HG03103 (cell line): ENCODE results near the gene CFAP69.
"Not testable (repeated sequence)": the region's sequence is repeated elsewhere in the genome, so short reads cannot be mapped to it uniquely, and the experiment has no call there.

Source experiments
- ATAC-seq: cut with Tn5 transposase; IDR thresholded peaks from one replicate; pipeline ENCODE4 v1.9.1; 2021; ENCODE audit warnings: low read depth; ENCODE audit not compliant: unreplicated experiment

Gene CFAP69

GRCh38 chr7:90334926-90335325, 90.0 kb downstream of the CFAP69 start:
- ATAC-seq = not testable (repeated sequence)

GRCh38 chr7:90337106-90337505, 92.1 kb downstream of the CFAP69 start:
- ATAC-seq = no peak

GRCh38 chr7:90345016-90345415, 100.0 kb downstream of the CFAP69 start:
- ATAC-seq = no peak

- ATAC-seq = peak; percentile 7
Measured at GRCh38 chr7:90345595-90346335, 100.8 kb downstream of the CFAP69 start.

GRCh38 chr7:90346336-90347125, 101.6 kb downstream of the CFAP69 start, which contains the start of gene GTPBP10:
Gene GTPBP10 (plus strand): TSS chr7:90346716. CDS start chr7:90346742, 26 bp downstream.
- peak; percentile 94 for ATAC-seq

GRCh38 chr7:90347759-90348158, 102.8 kb downstream of the CFAP69 start:
- ATAC-seq = no peak

GRCh38 chr7:90349305-90349704, 104.3 kb downstream of the CFAP69 start:
- no peak for ATAC-seq

GRCh38 chr7:90350032-90350431, 105.1 kb downstream of the CFAP69 start:
- not testable (repeated sequence) for ATAC-seq

GRCh38 chr7:90351987-90352386, 107.0 kb downstream of the CFAP69 start:
- ATAC-seq = no peak
